Adipocyte (in vitro differentiated cells): ENCODE results near the gene PCNX4.
"Not testable (repeated sequence)": the region's sequence is repeated elsewhere in the genome, so short reads cannot be mapped to it uniquely, and the experiment has no call there.

Experiments used
- DNase-seq: peaks from one replicate; pipeline ENCODE4 v3.0.0-alpha.2; 2015; ENCODE audit warnings: low read depth
- H3K27me3 ChIP-seq: replicated peaks from 2 replicates; pipeline ENCODE4 v1.7.0; 2013; ENCODE audit warnings: mild to moderate bottlenecking, low read length, moderate library complexity; ENCODE audit not compliant: control insufficient read depth, insufficient read depth
- H3K36me3 ChIP-seq: 2 replicates; pipeline ENCODE4 v1.7.0; 2013; ENCODE audit warnings: low read length, mild to moderate bottlenecking, moderate library complexity; ENCODE audit not compliant: control insufficient read depth, insufficient read depth, severe bottlenecking
- H3K4me1 ChIP-seq: 2 replicates; pipeline ENCODE4 v1.7.0; 2013; ENCODE audit warnings: mild to moderate bottlenecking, low read length, moderate library complexity; ENCODE audit not compliant: control insufficient read depth, insufficient read depth
- H3K4me3 ChIP-seq: 2 replicates; pipeline ENCODE4 v1.7.0; 2013; ENCODE audit warnings: mild to moderate bottlenecking, low read length, moderate library complexity
- H3K9ac ChIP-seq: 2 replicates; pipeline ENCODE4 v1.7.0; 2013; ENCODE audit warnings: mild to moderate bottlenecking, low read length, moderate library complexity
- H3K9me3 ChIP-seq: 2 replicates; pipeline ENCODE4 v1.7.0; 2013; ENCODE audit warnings: mild to moderate bottlenecking, low read length, moderate library complexity; ENCODE audit not compliant: control insufficient read depth

The PCNX4 gene

GRCh38 chr14:60089221-60089620 lies 2.5 kb upstream of the PCNX4 start:
- H3K4me3 ChIP-seq: peak overlapping the region; percentile 24
- H3K9me3 ChIP-seq: no peaks in the 10 kb centered on the region
- H3K9ac ChIP-seq: peak overlapping the region; percentile 68
- H3K27me3 ChIP-seq: no peaks in the 10 kb centered on the region
- no peak for DNase-seq
- H3K36me3 ChIP-seq: no peaks in the 10 kb centered on the region
- peaks cover 35% of the 10 kb centered on the region for H3K4me1 ChIP-seq

GRCh38 chr14:60090864-60091519 lies 731 bp upstream of the PCNX4 start:
- H3K9me3 ChIP-seq: no peaks in the 10 kb centered on the region
- H3K9ac ChIP-seq: peak overlapping the region; percentile 99
- no peaks in the 10 kb centered on the region for H3K27me3 ChIP-seq
- peak; percentile 80 for DNase-seq
- peaks cover 39% of the 10 kb centered on the region for H3K4me1 ChIP-seq
- H3K36me3 ChIP-seq: no peaks in the 10 kb centered on the region
- H3K4me3 ChIP-seq: peak overlapping the region; percentile 100

- peak; percentile 77 for DNase-seq
- Histone ChIP-seq H3K9ac (peak overlapping the region; percentile 99), H3K27me3 (no peaks in the 10 kb centered on the region), H3K36me3 (peaks cover 3% of the 10 kb centered on the region), H3K4me1 (peaks cover 44% of the 10 kb centered on the region), H3K4me3 (peak overlapping the region; percentile 100), H3K9me3 (no peaks in the 10 kb centered on the region)
These were observed 800 bp downstream of the PCNX4 start for GRCh38 chr14:60092526-60092920.

GRCh38 chr14:60093080-60093479 lies 1.4 kb downstream of the PCNX4 start:
- H3K36me3 ChIP-seq: peaks cover 9% of the 10 kb centered on the region
- peak; percentile 56 for DNase-seq
- peak overlapping the region; percentile 100 for H3K4me3 ChIP-seq
- H3K9ac ChIP-seq: peak overlapping the region; percentile 99
- no peaks in the 10 kb centered on the region for H3K27me3 ChIP-seq
- H3K9me3 ChIP-seq: no peaks in the 10 kb centered on the region
- H3K4me1 ChIP-seq: peaks cover 44% of the 10 kb centered on the region

- Histone ChIP-seq H3K9me3 (no peaks in the 10 kb centered on the region), H3K36me3 (peaks cover 12% of the 10 kb centered on the region), H3K27me3 (no peaks in the 10 kb centered on the region), H3K9ac (peak overlapping the region; percentile 99), H3K4me3 (peak overlapping the region; percentile 100), H3K4me1 (peaks cover 44% of the 10 kb centered on the region)
- peak; percentile 40 for DNase-seq
These were observed 1.9 kb downstream of the PCNX4 start for GRCh38 chr14:60093606-60094005.

- no peak for DNase-seq
- H3K27me3 ChIP-seq: no peaks in the 10 kb centered on the region
- H3K9ac ChIP-seq: no peak overlapping the region
- peaks cover 12% of the 10 kb centered on the region for H3K36me3 ChIP-seq
- no peaks in the 10 kb centered on the region for H3K9me3 ChIP-seq
- H3K4me3 ChIP-seq: peak overlapping the region; percentile 100
- H3K4me1 ChIP-seq: peaks cover 39% of the 10 kb centered on the region
These were observed 2.7 kb downstream of the PCNX4 start for GRCh38 chr14:60094306-60094897.

GRCh38 chr14:60095231-60095630 lies 3.5 kb downstream of the PCNX4 start:
- Histone ChIP-seq H3K4me1 (peaks cover 37% of the 10 kb centered on the region), H3K4me3 (peak overlapping the region; percentile 26), H3K27me3 (no peaks in the 10 kb centered on the region), H3K9me3 (no peaks in the 10 kb centered on the region), H3K36me3 (peaks cover 12% of the 10 kb centered on the region), H3K9ac (no peak overlapping the region)
- DNase-seq: no peak

- Histone ChIP-seq H3K4me1 (peaks cover 32% of the 10 kb centered on the region), H3K4me3 (peak overlapping the region; percentile 26), H3K36me3 (peaks cover 12% of the 10 kb centered on the region), H3K9me3 (no peaks in the 10 kb centered on the region), H3K9ac (no peak overlapping the region), H3K27me3 (no peaks in the 10 kb centered on the region)
- DNase-seq: peak; percentile 48
These were observed 4.2 kb downstream of the PCNX4 start for GRCh38 chr14:60095781-60096450.

GRCh38 chr14:60097974-60098373 lies 6.3 kb downstream of the PCNX4 start:
- H3K4me3 ChIP-seq: no peak overlapping the region
- DNase-seq: no peak
- no peaks in the 10 kb centered on the region for H3K9me3 ChIP-seq
- H3K27me3 ChIP-seq: no peaks in the 10 kb centered on the region
- peaks cover 12% of the 10 kb centered on the region for H3K36me3 ChIP-seq
- peaks cover 43% of the 10 kb centered on the region for H3K4me1 ChIP-seq
- no peak overlapping the region for H3K9ac ChIP-seq

- not testable (repeated sequence) for H3K9me3 ChIP-seq, H3K27me3 ChIP-seq, H3K9ac ChIP-seq, H3K4me3 ChIP-seq, DNase-seq
- Histone ChIP-seq H3K36me3 (peaks cover 12% of the 10 kb centered on the region), H3K4me1 (peaks cover 35% of the 10 kb centered on the region)
These were observed 8.1 kb downstream of the PCNX4 start for GRCh38 chr14:60099855-60100254.

GRCh38 chr14:60101786-60102185 lies 10.1 kb downstream of the PCNX4 start:
- Histone ChIP-seq H3K4me1 (peaks cover 29% of the 10 kb centered on the region), H3K36me3 (peaks cover 12% of the 10 kb centered on the region), H3K9me3 (no peaks in the 10 kb centered on the region), H3K27me3 (no peaks in the 10 kb centered on the region), H3K4me3 (no peak overlapping the region), H3K9ac (no peak overlapping the region)
- DNase-seq: peak; percentile 33
